GM23248 (cell line): ENCODE measurements around the gene GABBR2.

Experiments used
- EZH2 ChIP-seq: fragments of 200-600 bp; sonication (generic); IDR thresholded peaks from 2 replicates; pipeline ENCODE4 v1.6.1; 2018; ENCODE audit warnings: antibody characterized with exemption, mild to moderate bottlenecking; ENCODE audit not compliant: insufficient read depth, poor library complexity, severe bottlenecking
- EZH2phosphoT487 ChIP-seq: fragments of 200-600 bp; sonication (generic); IDR thresholded peaks from 2 replicates; pipeline ENCODE4 v1.6.1; 2018; ENCODE audit warnings: antibody characterized with exemption, moderate library complexity, mild to moderate bottlenecking, low read depth; ENCODE audit not compliant: insufficient read depth

DNA sequence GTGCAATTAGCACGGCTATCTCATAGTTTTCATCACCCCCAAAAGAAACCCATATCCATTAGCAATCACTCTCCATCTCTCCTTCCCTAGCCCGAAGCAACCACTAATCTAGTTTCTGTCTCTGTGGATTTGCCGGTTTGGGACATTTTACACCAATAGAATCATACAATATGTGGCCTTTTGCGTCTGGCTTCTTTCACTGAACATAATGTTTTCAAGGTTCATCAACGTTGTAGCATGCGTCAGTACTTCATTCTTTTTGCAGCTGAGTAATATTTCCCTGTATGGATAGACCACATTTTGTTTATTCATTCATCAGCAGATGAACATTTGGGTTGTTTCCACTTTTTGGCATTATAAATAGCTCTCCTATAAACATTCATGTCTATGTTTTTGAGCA, 377.9 kb downstream of the GABBR2 start:
- TF ChIP-seq EZH2 (no peak), EZH2phosphoT487 (no peak)
